K562 (cell line): ENCODE results near the gene RSPRY1. TPM values are rescaled to one million over a fixed set of nuclear protein-coding genes. Genes with fewer than 3 reads are reported as not detected.
A peak's percentile ranks its signal among the peaks of the same experiment; 100 is the strongest.

Experiments
- ATAC-seq: fragments of 200-7000 bp; cut with Tn5 transposase; 3 replicates; pipeline ENCODE4 v1.9.1; 2020; ENCODE audit warnings: moderate library complexity
- BruUV-seq: library from RNA; stranded (reverse); fragments of 400-500 nt; replicated peaks from 2 replicates; lab custom pipeline; 2021; lab: Mats Ljungman, UMichigan
- CTCF ChIA-PET: fragments of 300-600 bp; formaldehyde crosslinking; extraction: SDS; loops from one replicate; lab custom pipeline; 2021; ENCODE audit warnings: low intra/inter-chr PET ratio; lab: Yijun Ruan, JAX
- POLR2A ChIA-PET: fragments of 300-600, 350-650 bp; sonication (Branson Sonifier 250); formaldehyde crosslinking; extraction: SDS; loops from one replicate; lab custom pipeline; 2021; ENCODE audit warnings: antibody characterized with exemption, inconsistent platforms; lab: Yijun Ruan, JAX
- DNase-seq, 4 experiments: peaks; one replicate each; pipeline versions ENCODE4 v3.0.0 to v3.0.0-alpha.2; 2011 to 2018; ENCODE audit warnings: low spot score in 3 of 4, mixed read lengths in 3 of 4; ENCODE audit errors: extremely low read depth in 1 of 4
- FAIRE-seq: peaks from 2 replicates; lab custom pipeline; 2011; peaks lifted over from hg19 to GRCh38; lab: Jason Lieb, UNC
- H2AFZ ChIP-seq: 2 replicates; pipeline ENCODE4 v1.6.0; 2011; ENCODE audit warnings: low read depth, low read length, control low read depth, inconsistent platforms
- H3K27ac ChIP-seq: fragments of 200-600 bp; 3 replicates; pipeline ENCODE4 v1.8.0; 2011; ENCODE audit warnings: low read depth, mild to moderate bottlenecking, control low read depth, inconsistent platforms, low read length, moderate library complexity, mixed read lengths; ENCODE audit errors: extremely low read depth
- H3K27me3 ChIP-seq, 2 experiments: fragments of 300-600 bp in 1 of 2; 2 replicates in 1 of 2; 3 replicates in 1 of 2; pipeline versions ENCODE4 v1.6.0 to v1.8.0; 2011; ENCODE audit warnings: inconsistent platforms in 2 of 2, low read length in 2 of 2, mild to moderate bottlenecking in 1 of 2, mixed read lengths in 1 of 2, moderate library complexity in 1 of 2; ENCODE audit not compliant: control insufficient read depth in 2 of 2, insufficient read depth in 2 of 2
- H3K36me3 ChIP-seq: fragments of 300-600 bp; 3 replicates; pipeline ENCODE4 v1.8.0; 2011; ENCODE audit warnings: mild to moderate bottlenecking, low read length, inconsistent platforms; ENCODE audit not compliant: control insufficient read depth, insufficient read depth
- H3K4me1 ChIP-seq, 2 experiments: fragments of 200-600 bp in 1 of 2; replicated peaks in 1 of 2; 2 replicates in 1 of 2; 3 replicates in 1 of 2; pipeline versions ENCODE4 v1.5.1 to v1.8.0; 2011; ENCODE audit warnings: inconsistent platforms in 2 of 2, low read length in 2 of 2, mild to moderate bottlenecking in 1 of 2, mixed read lengths in 1 of 2, moderate library complexity in 1 of 2; ENCODE audit not compliant: control insufficient read depth in 2 of 2, insufficient read depth in 2 of 2
- H3K4me2 ChIP-seq: 2 replicates; pipeline ENCODE4 v1.6.1; 2011; ENCODE audit warnings: low read length, control low read depth, inconsistent platforms, mixed read lengths; ENCODE audit not compliant: insufficient read depth
- H3K4me3 ChIP-seq: fragments of 200-600 bp; sonication (generic), shearing (Covaris generic); 2 replicates; pipeline ENCODE4 v1.5.1; 2016; ENCODE audit warnings: control low read depth, inconsistent platforms
- H3K79me2 ChIP-seq: fragments of 200-600 bp; 3 replicates; pipeline ENCODE4 v1.8.0; 2011; ENCODE audit warnings: low read length, inconsistent platforms; ENCODE audit not compliant: control insufficient read depth, insufficient read depth
- H3K9ac ChIP-seq, 2 experiments: 2 replicates each; pipeline versions ENCODE4 v1.6.0 to v1.6.1; 2011; ENCODE audit warnings: low read depth in 2 of 2, low read length in 2 of 2, control low read depth in 1 of 2, inconsistent platforms in 1 of 2, mild to moderate bottlenecking in 1 of 2, mixed read lengths in 1 of 2; ENCODE audit not compliant: insufficient read depth in 1 of 2
- H3K9me1 ChIP-seq: one replicate; pipeline ENCODE4 v1.6.0; 2011; ENCODE audit warnings: inconsistent platforms, mild to moderate bottlenecking, low read length, moderate library complexity; ENCODE audit not compliant: control insufficient read depth, insufficient read depth
- H3K9me3 ChIP-seq: replicated peaks from 2 replicates; pipeline ENCODE4 v1.5.1; 2011; ENCODE audit warnings: low read depth, low read length, inconsistent platforms; ENCODE audit not compliant: control insufficient read depth, insufficient read depth
- H4K20me1 ChIP-seq: replicated peaks from 2 replicates; pipeline ENCODE4 v1.6.1; 2011; ENCODE audit warnings: low read length, inconsistent platforms, mixed read lengths; ENCODE audit not compliant: control insufficient read depth, insufficient read depth
- ESRRA ChIP-seq: fragments of 450-650 bp; IDR thresholded peaks from 2 replicates; pipeline ENCODE4 v1.6.1; 2014; ENCODE audit warnings: low read depth, mild to moderate bottlenecking, moderate library complexity, borderline replicate concordance
- GTF2B ChIP-seq: IDR thresholded peaks from 2 replicates; pipeline ENCODE4 v1.6.1; 2011; ENCODE audit not compliant: insufficient read length; ENCODE audit errors: extremely low read depth
- RBM14 ChIP-seq: fragments of 200-400 bp; formaldehyde crosslinking; IDR thresholded peaks from 2 replicates; pipeline ENCODE4 v1.6.1; 2018; ENCODE audit warnings: low read depth, mild to moderate bottlenecking, low read length, moderate library complexity, borderline replicate concordance; ENCODE audit not compliant: insufficient read depth
- SRSF7 ChIP-seq: fragments of 200-400 bp; formaldehyde crosslinking; optimal IDR thresholded peaks from 2 replicates; pipeline ENCODE3; 2017; ENCODE audit warnings: mild to moderate bottlenecking, low read depth, low read length
- VEZF1 ChIP-seq: fragments of 200-800 bp; sonication (Bioruptor generic); IDR thresholded peaks from 2 replicates; pipeline ENCODE4 v1.6.1; 2017; ENCODE audit warnings: missing genetic modification characterization, missing compliant biosample characterization
- ZNF224 ChIP-seq: sonication (generic); formaldehyde crosslinking; IDR thresholded peaks from 2 replicates; pipeline ENCODE4 v1.8.0; 2022; ENCODE audit warnings: mild to moderate bottlenecking, missing genetic modification reagents
- WGBS: fragments of 100-300 bp; shearing (Covaris generic); methylation state at CpG from one replicate; pipeline ENCODE4 v1.1.6; 2016; ENCODE audit warnings: low coverage, mixed read lengths; ENCODE audit not compliant: insufficient coverage; ENCODE audit errors: missing lambda C conversion rate; 5-methylcytosine and 5-hydroxymethylcytosine counted together
- in situ Hi-C: fragments of 300-500 bp; cut with MboI; formaldehyde crosslinking; loops from 4 replicates; pipeline ENCODE4 v1.15.0; 2018; ENCODE audit warnings: inconsistent platforms, mixed read lengths
- intact Hi-C: fragments of 100-400 bp; cut with micrococcal nuclease; formaldehyde crosslinking; loops from 2 replicates; pipeline ENCODE4 v1.14.2; 2022
- polyA plus RNA-seq, 8 experiments: library from polyadenylated mRNA; depleted of rRNA in 4 of 8; stranded (reverse) in 5 of 8; unstranded in 3 of 8; fragments of >200 nt; fragmentation: Nextera tagmentation in 2 of 8; fragmentation: Illumina TruSeq in 1 of 8; extraction: Ambion mirVana in 2 of 8; extraction: Trizol in 1 of 8; gene quantifications; 2 replicates each; pipeline versions ENCODE4 v1.2.1 to v1.2.3, GENCODE V29; 2011 to 2014; ENCODE audit warnings: inconsistent platforms in 1 of 8, missing spikeins in 1 of 8
- total RNA-seq, 7 experiments: library from RNA; depleted of rRNA in 6 of 7; stranded (reverse); fragments of >200 nt in 6 of 7; fragmentation: Illumina TruSeq in 2 of 7; extraction: Trizol in 2 of 7; gene quantifications; 2 replicates each; pipeline versions ENCODE4 v1.2.1 to v1.2.3, GENCODE V29; 2011 to 2021; ENCODE audit warnings: low replicate concordance in 1 of 7

RSPRY1 gene
- total and polyA plus RNA-seq, 9 of the 15 experiments (the other 6 are each of a cell fraction or from before 2014, with no cell fraction given), result 10.2 to 27.8 (median 20.8) TPM

GRCh38 chr16:57284209-57284951 is 98.3 kb downstream of the RSPRY1 start, which contains the start of gene PLLP:
PLLP (minus strand) TSS chr16:57284672; CDS start chr16:57284540, 132 bp downstream.
- Histone ChIP-seq H3K79me2 (no peaks in the 10 kb centered on the region), H3K36me3 (no peaks in the 10 kb centered on the region), H3K4me2 (peak within 1 kb of the TSS; percentile 73), H3K27me3 (peaks cover 4 to 19% of the 10 kb centered on the region in 2 experiments; a peak in 4 of 5 replicates), H3K9me3 (no peaks in the 10 kb centered on the region), H3K4me3 (peak within 1 kb of the TSS; percentile 59), H3K27ac (no peak within 1 kb of the TSS), H3K9me1 (no peaks in the 10 kb centered on the region), H3K4me1 (peaks cover 4 to 17% of the 10 kb centered on the region in 2 experiments; a peak in 3 of 5 replicates), H4K20me1 (no peaks in the 10 kb centered on the region), H2AFZ (peak within 1 kb of the TSS; percentile 96), H3K9ac (peak within 1 kb of the TSS; percentile 51 to 92; a peak in 3 of 4 replicates)
- DNase-seq (peak; percentile 63 to 95 (median 90)), FAIRE-seq (peak; percentile 44), ATAC-seq (peak; percentile 90)
- CTCF ChIA-PET, result no interaction called here
- intact Hi-C loops (no loop called here), in situ Hi-C loops (no loop called here)
- 22% methylated on average over 36 of the region's 95 CpGs for WGBS
- BruUV-seq, result no TSS peak
- POLR2A ChIA-PET, result interaction anchor here (0.6 kb wide), 1 partner anchor 198 kb away, joined by 3 read pairs; no protein-coding TSS in a partner anchor
- TF ChIP-seq GTF2B (no peak), VEZF1 (CRISPR knock-in tag) (0 out of 2 replicates have a peak, but pooled peaks have one; percentile 35), RBM14 (0 out of 2 replicates have a peak, but pooled peaks have one; percentile 43), ESRRA (0 out of 2 replicates have a peak, but pooled peaks have one; percentile 45), SRSF7 (no peak), ZNF224 (CRISPR knock-in tag) (0 out of 2 replicates have a peak, but pooled peaks have one; percentile 65)
